GM12874 (cell line): Measurements from ENCODE around the gene BYSL.

ENCODE experiments used
- TF ChIP-seq, protein P1 (sequence below): IDR thresholded peaks from 2 replicates; pipeline ENCODE4 v1.5.1; 2011; ENCODE audit warnings: low read depth, mild to moderate bottlenecking, control low read depth, low read length, moderate library complexity; ENCODE audit not compliant: insufficient read depth

BYSL gene

DNA sequence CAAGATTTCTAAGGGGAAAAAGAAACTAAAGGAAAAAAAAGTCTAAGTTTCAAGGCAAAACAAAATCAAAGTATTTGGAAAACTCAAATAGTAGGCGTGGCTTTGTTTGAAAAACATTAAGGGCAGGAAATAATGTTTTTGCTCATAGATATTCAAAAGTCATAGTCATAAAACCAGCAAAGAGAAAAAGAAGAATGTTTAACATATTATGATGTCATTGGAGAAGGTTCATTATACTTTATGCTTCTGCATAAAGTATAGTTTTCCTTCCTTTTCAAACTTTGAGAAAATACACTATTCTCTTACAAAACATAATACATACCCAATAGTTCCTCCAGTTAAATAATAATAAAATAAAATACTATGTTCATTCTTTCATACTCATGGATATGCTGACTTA, 39.8 kb upstream of the BYSL start:
- TF ChIP-seq, protein P1, sequence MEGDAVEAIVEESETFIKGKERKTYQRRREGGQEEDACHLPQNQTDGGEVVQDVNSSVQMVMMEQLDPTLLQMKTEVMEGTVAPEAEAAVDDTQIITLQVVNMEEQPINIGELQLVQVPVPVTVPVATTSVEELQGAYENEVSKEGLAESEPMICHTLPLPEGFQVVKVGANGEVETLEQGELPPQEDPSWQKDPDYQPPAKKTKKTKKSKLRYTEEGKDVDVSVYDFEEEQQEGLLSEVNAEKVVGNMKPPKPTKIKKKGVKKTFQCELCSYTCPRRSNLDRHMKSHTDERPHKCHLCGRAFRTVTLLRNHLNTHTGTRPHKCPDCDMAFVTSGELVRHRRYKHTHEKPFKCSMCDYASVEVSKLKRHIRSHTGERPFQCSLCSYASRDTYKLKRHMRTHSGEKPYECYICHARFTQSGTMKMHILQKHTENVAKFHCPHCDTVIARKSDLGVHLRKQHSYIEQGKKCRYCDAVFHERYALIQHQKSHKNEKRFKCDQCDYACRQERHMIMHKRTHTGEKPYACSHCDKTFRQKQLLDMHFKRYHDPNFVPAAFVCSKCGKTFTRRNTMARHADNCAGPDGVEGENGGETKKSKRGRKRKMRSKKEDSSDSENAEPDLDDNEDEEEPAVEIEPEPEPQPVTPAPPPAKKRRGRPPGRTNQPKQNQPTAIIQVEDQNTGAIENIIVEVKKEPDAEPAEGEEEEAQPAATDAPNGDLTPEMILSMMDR = no peak

- TF ChIP-seq, protein P1 = no peak
Measured at GRCh38 chr6:41884957-41885356, 36.3 kb upstream of the BYSL start.

- TF ChIP-seq, protein P1 = no peak
Measured at GRCh38 chr6:41885930-41886329, 35.4 kb upstream of the BYSL start.

DNA sequence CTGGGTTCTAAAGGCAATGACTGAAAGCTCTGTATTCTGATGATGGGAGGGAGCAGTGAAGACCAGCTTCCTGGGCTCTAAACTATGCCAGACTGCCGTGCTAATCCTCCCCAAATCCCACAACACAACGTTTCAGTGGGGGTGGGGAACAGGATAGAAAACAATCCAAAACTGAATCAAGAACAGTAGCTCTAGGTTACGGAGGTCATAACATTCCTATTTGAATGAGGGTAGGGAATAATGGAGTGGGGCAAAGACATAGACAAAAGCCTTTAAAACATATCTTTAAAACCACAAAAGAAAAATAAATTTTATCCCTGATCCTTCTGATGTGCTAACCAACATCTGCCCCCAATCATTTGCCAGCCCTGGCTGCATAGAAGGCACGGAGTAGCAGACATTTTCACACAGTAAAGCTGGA, 34.0 kb upstream of the BYSL start:
- TF ChIP-seq, protein P1 = no peak

GRCh38 chr6:41892921-41893564, 28.3 kb upstream of the BYSL start:
- TF ChIP-seq, protein P1 = no peak

DNA sequence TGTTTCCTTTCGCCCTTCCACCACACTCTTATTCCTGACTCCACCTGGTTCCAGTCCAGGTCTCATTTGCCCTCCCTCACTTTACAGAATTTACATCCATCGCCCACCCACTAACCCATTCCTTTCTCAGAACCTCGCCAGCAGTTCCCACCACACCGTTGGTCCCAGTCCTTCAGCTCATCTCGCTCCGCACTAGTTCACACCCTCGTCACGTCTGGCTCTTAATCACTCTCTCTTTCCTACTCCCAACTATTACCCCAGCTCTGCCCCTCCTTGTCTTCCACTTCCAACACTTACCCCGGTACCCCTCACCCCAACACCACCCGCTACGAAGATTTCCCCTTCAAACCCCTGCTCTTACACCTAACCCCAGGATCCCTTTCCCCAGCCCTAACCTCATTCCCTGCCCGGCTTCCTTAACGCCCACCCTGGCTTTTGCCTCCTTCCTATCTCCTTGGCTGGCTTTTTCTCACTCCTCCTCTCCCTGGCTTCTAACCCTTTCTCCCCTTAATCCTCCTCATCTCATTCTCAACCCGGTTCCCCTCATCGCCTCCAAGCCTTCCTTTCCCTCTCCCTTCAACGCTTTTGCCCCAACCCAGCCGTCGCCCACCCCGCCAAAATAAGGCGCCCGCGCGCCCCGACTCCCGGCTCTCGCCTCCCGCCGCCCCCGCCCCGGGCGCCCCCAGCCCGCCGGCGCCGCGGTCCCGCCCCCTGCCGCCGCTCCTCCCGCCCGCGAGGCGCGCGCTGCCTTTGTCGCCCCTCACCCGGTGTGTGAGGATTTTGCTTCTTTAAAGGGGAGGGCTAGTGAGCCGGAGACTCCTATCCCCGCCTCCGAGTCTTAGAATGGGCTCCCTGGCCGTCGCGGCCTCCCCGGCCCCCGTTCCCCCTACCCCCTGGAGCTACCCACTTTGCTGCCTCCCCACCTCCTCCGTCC, 26.7 kb upstream of the BYSL start:
- TF ChIP-seq, protein P1 = no peak

DNA sequence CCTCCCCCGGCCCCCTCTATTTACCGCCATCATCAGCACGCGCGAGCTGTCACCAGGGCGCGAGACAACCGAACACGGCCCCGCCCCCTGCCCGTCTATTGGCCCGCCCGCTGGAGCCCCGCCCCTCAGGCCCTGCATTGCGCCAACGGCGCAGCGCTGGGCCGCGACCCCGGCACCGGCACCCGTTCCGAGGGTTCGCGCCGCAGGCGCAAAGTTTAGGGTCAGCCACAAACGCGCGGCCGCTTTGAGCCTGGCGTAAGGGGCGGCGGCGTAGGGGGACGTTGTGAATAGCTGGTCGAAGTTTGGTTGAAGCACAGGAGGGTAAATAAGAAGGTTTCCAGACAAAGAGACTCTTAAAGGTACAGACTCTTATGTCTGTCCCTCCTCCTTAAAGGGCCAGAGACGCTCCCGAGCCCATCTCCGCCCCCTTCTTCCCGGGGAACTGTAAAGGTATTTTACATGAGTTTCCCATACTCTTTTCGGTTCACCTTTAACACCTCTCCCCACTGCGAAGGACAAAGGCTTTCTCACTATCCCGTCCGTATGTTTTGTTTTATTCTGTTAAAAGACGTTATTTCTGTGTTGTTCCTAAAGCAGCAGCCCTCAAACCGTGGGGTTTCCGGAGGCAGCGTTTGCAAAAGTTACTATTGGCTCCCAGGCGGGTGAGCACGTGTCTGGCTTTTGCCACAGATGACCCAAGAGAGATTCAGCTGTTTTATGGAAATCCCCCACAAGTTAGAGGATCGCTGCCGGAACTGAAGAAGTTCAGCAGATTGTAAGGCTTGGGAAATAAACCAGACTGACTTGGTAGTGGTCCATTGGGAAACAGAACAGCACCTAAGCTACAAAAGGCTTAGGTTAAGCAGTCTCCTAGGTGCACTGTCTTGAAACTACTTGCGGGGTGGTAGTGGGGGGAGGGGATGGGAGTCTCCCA, 25.7 kb upstream of the BYSL start, which contains the start of gene USP49:
Gene USP49 (minus strand): TSS at position 76 of the 934 bp plus-strand sequence. CDS start 88,392 bp downstream, outside the sequence.
- TF ChIP-seq, protein P1 = no peak
